22Rv1 (cell line): Measurements from ENCODE around the gene THAP4.

Source experiments
- CTCF ChIP-seq: fragments of 450-650 bp; IDR thresholded peaks from 2 replicates; pipeline ENCODE4 v1.5.1; 2017; ENCODE audit warnings: mild to moderate bottlenecking
- ZFX ChIP-seq: fragments of 450-650 bp; IDR thresholded peaks from 2 replicates; pipeline ENCODE4 v1.6.1; 2017; ENCODE audit warnings: antibody characterized with exemption, borderline replicate concordance

- TF ChIP-seq CTCF (no peak), ZFX (no peak)
These were observed 57.7 kb downstream of the THAP4 start for GRCh38 chr2:241579281-241579680.
